HG03442 (cell line): Measurements from ENCODE around the gene RNF125.
A peak's percentile ranks its signal among the peaks of the same experiment; 100 is the strongest.
"Not testable (repeated sequence)": the region's sequence is repeated elsewhere in the genome, so short reads cannot be mapped to it uniquely, and the experiment has no call there.

ENCODE experiments used
- ATAC-seq: cut with Tn5 transposase; IDR thresholded peaks from one replicate; pipeline ENCODE4 v1.9.1; 2021; ENCODE audit warnings: mild to moderate bottlenecking, moderate library complexity; ENCODE audit not compliant: unreplicated experiment

RNF125 gene

GRCh38 chr18:32018331-32019250 lies at the start of gene RNF125:
RNF125 (plus strand) TSS chr18:32018825; CDS start chr18:32018864, 39 bp downstream.
- ATAC-seq = peak; percentile 84

GRCh38 chr18:31970617-31971016 lies 48.0 kb upstream of the RNF125 start:
- no peak for ATAC-seq

- no peak for ATAC-seq
Measured at GRCh38 chr18:31973929-31974546, 44.6 kb upstream of the RNF125 start.

GRCh38 chr18:31976242-31976641 lies 42.4 kb upstream of the RNF125 start:
- ATAC-seq = no peak

- ATAC-seq = no peak
Measured at GRCh38 chr18:31977270-31977872, 41.3 kb upstream of the RNF125 start.

GRCh38 chr18:31978616-31979015 lies 40.0 kb upstream of the RNF125 start:
- no peak for ATAC-seq

GRCh38 chr18:31979714-31980113 lies 38.9 kb upstream of the RNF125 start:
- ATAC-seq = no peak

GRCh38 chr18:31980863-31981262 lies 37.8 kb upstream of the RNF125 start:
- no peak for ATAC-seq

GRCh38 chr18:31983020-31983419 lies 35.6 kb upstream of the RNF125 start:
- no peak for ATAC-seq

- ATAC-seq = no peak
Measured at GRCh38 chr18:31983976-31984375, 34.6 kb upstream of the RNF125 start.

GRCh38 chr18:31990823-31991222 lies 27.8 kb upstream of the RNF125 start:
- peak; percentile 98 for ATAC-seq

- no peak for ATAC-seq
Measured at GRCh38 chr18:31996007-31996406, 22.6 kb upstream of the RNF125 start.

- no peak for ATAC-seq
Measured at GRCh38 chr18:31998880-31999412, 19.7 kb upstream of the RNF125 start.

- ATAC-seq = not testable (repeated sequence)
Measured at GRCh38 chr18:32001141-32001540, 17.5 kb upstream of the RNF125 start.

GRCh38 chr18:32003822-32004221 lies 14.8 kb upstream of the RNF125 start:
- ATAC-seq = not testable (repeated sequence)

- no peak for ATAC-seq
Measured at GRCh38 chr18:32010124-32010721, 8.4 kb upstream of the RNF125 start.

GRCh38 chr18:32011193-32011592 lies 7.4 kb upstream of the RNF125 start:
- no peak for ATAC-seq

- no peak for ATAC-seq
Measured at GRCh38 chr18:32019251-32019948, 775 bp downstream of the RNF125 start.

GRCh38 chr18:32019949-32020625 lies 1.5 kb downstream of the RNF125 start:
- ATAC-seq = not testable (repeated sequence)
